GM21515 (cell line): ENCODE results near the gene UBE2R2.
"Not testable (repeated sequence)": the region's sequence is repeated elsewhere in the genome, so short reads cannot be mapped to it uniquely, and the experiment has no call there.

Source experiments
- ATAC-seq: cut with Tn5 transposase; IDR thresholded peaks from one replicate; pipeline ENCODE4 v1.9.1; 2021; ENCODE audit not compliant: unreplicated experiment

UBE2R2 gene

GRCh38 chr9:33798545-33798944, 18.4 kb upstream of the UBE2R2 start:
- no peak for ATAC-seq

GRCh38 chr9:33799928-33800704, 16.8 kb upstream of the UBE2R2 start:
- no peak for ATAC-seq

- ATAC-seq = no peak
Measured at GRCh38 chr9:33800886-33801285, 16.1 kb upstream of the UBE2R2 start.

- not testable (repeated sequence) for ATAC-seq
Measured at GRCh38 chr9:33801943-33802500, 14.9 kb upstream of the UBE2R2 start.

- ATAC-seq = not testable (repeated sequence)
Measured at GRCh38 chr9:33804196-33804595, 12.8 kb upstream of the UBE2R2 start.

GRCh38 chr9:33807156-33807555, 9.8 kb upstream of the UBE2R2 start:
- ATAC-seq = not testable (repeated sequence)

GRCh38 chr9:33808979-33809322, 8.0 kb upstream of the UBE2R2 start:
- ATAC-seq = not testable (repeated sequence)

GRCh38 chr9:33809506-33809905, 7.5 kb upstream of the UBE2R2 start:
- ATAC-seq = no peak

GRCh38 chr9:33813712-33814641, 3.0 kb upstream of the UBE2R2 start:
- no peak for ATAC-seq

GRCh38 chr9:33815781-33816180, 1.2 kb upstream of the UBE2R2 start:
- ATAC-seq = no peak

GRCh38 chr9:33817327-33818166, 587 bp downstream of the UBE2R2 start:
- ATAC-seq = peak; percentile 11

- ATAC-seq = no peak
Measured at GRCh38 chr9:33818167-33818846, 1.3 kb downstream of the UBE2R2 start.

GRCh38 chr9:33818847-33819500, 2.0 kb downstream of the UBE2R2 start:
- ATAC-seq = no peak

- no peak for ATAC-seq
Measured at GRCh38 chr9:33820231-33820745, 3.3 kb downstream of the UBE2R2 start.

- no peak for ATAC-seq
Measured at GRCh38 chr9:33823801-33824200, 6.8 kb downstream of the UBE2R2 start.

- not testable (repeated sequence) for ATAC-seq
Measured at GRCh38 chr9:33827285-33827684, 10.3 kb downstream of the UBE2R2 start.

GRCh38 chr9:33829641-33830230, 12.8 kb downstream of the UBE2R2 start:
- not testable (repeated sequence) for ATAC-seq

GRCh38 chr9:33835625-33836260, 18.8 kb downstream of the UBE2R2 start:
- no peak for ATAC-seq

GRCh38 chr9:33836261-33836660, 19.3 kb downstream of the UBE2R2 start:
- not testable (repeated sequence) for ATAC-seq
